Fibroblast of skin of abdomen (primary cell): ENCODE data around the gene PEX5L.
A peak's percentile ranks its signal among the peaks of the same experiment; 100 is the strongest.
"Not testable (repeated sequence)": the region's sequence is repeated elsewhere in the genome, so short reads cannot be mapped to it uniquely, and the experiment has no call there.

Experiments used
- DNase-seq: peaks from one replicate; pipeline ENCODE4 v3.0.0-alpha.2; 2013

PEX5L gene

DNA sequence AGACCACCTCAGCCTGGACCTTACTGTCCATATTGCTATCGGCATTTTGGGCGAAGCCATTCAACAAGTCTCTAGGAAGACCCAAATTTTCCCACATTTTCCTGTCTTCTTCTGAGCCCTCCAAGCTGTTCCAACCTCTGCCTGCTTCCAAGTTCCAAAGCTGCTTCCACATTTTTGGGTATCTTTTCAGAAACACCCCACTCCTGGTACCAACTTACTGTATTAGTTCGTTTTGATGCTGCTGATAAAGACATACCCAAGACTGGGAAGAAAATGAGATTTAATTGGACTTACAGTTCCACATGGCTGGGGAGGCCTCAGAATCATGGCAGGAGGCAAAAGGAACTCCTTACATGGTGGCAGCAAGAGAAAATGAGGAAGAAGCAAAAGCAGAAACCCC is 28.4 kb downstream of the PEX5L start:
- not testable (repeated sequence) for DNase-seq

- no peak for DNase-seq
Observed at GRCh38 chr3:180004542-180004941, 32.2 kb downstream of the PEX5L start.

- no peak for DNase-seq
Observed at GRCh38 chr3:180002006-180002405, 34.7 kb downstream of the PEX5L start.

DNA sequence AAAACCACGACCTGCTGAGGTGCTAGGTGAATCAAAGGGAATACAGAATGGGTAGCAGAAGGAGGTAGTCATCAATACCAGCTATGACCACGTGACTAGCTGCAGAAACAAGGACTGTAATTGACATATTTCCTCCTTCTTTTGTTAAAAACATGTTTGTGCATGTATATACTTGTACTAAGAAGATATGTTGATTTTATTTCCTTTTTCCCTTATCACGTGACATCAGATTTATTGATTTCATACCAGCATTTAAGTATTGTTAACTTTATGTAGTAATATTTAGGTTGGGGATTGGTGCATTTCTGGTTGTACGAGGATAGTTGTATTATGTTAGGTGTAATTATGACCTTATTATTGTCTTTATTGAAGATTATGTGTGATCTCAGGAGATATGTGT is 36.2 kb downstream of the PEX5L start:
- DNase-seq: no peak

GRCh38 chr3:179995406-179995805 is 41.3 kb downstream of the PEX5L start:
- no peak for DNase-seq

DNA sequence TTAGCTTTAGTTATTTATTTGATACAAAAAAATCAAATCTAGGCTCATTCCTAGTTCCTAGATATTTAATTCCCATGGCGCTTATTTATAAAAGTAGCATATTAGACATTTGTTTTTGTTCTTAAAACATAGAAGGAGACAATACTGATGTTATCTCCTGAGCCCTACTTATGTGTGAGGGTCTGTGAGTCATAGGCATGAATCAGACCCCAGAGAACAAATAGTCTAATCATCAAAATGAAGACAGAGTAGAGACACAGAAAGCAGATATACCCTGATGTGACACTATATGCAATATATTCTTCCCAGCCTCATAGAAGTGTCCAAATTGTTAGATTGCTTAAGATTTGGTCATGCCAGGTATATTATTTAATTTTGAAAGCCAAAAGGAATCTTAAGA is 44.9 kb downstream of the PEX5L start:
- no peak for DNase-seq

GRCh38 chr3:179991104-179991503 is 45.6 kb downstream of the PEX5L start:
- DNase-seq: no peak

DNA sequence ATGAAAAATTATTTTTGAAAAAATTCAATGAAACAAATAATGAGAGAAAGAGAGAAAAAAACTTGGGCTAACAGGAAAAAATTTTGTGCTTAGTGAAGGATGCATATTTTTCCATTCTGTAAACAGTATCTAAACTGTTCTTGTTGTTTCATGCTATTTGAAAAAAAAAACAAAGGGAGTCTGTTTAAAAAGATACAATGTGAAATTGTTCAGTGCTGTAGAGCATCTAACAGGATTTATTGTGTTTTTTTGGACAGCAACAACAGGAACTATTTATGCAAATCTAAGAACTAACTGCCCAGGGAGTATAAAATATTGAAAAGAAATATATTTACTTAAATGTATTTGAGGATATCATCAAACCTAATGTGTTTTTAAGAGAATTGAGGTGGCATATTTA is 55.1 kb downstream of the PEX5L start:
- no peak for DNase-seq

GRCh38 chr3:179977356-179977755 is 59.4 kb downstream of the PEX5L start:
- DNase-seq: no peak

DNA sequence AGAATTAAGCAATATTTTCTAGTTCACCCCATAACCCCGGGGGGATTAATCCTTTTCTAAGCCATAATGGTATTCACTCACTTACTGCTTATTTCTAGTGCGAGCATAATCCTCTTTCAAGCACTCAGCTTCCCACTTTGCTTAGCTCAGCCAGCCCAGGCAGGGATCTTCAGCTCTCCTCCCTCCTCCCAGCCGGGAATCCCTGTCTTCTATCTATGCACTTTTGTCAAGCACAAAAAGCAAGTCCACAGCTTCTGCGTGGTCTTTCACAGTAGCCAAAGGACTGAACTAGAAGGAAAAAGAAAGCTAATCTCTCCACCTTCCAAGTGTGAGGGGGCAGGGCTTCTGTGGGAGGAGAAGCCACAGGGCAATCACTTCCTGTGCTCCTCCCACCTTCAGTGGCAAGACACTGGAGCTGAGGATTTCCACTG is 62.8 kb downstream of the PEX5L start:
- no peak for DNase-seq

DNA sequence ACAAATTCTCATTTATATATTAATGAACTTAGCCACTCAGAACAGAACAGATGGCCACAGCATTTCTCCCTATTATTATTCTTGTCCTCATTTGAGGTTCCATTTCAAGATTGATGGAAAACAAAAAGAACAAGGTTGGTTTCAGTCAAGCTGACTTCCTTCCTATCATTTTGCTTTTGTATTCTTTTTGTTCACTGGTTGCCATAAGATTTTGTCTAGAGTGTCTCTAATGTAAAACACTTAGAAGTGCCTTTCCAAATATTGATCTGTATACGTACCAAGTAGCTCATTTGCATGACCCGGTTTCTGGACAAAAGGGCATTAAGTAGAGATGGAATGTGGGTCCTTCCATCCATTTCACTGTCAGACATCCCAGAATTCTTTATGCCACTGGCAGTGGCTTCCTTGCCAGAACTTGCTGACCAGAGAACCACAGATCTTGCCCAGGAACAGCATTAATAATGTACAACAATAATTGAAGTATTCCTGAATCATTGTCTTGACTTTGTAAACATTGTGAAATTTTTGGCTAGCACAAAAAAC is 63.8 kb downstream of the PEX5L start:
- DNase-seq: no peak

DNA sequence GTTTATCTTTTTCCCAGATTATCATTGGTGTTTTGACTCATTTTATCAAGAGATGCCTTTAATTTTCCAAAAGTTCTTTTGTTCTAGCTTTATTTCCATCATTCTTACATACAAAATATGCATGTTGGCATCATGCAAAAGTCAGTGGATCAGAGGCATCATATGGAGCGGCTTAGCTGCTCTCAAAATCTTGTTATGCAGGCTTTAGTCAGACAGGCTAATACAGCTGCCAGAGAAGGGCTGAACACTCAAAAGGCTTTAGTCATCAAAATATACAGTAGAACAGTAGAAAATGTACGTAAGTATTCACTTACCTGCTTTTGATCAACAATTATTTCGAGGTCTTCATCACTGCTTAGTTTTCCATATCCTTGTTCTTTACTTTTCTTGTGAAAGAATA is 65.5 kb downstream of the PEX5L start:
- DNase-seq: no peak

DNA sequence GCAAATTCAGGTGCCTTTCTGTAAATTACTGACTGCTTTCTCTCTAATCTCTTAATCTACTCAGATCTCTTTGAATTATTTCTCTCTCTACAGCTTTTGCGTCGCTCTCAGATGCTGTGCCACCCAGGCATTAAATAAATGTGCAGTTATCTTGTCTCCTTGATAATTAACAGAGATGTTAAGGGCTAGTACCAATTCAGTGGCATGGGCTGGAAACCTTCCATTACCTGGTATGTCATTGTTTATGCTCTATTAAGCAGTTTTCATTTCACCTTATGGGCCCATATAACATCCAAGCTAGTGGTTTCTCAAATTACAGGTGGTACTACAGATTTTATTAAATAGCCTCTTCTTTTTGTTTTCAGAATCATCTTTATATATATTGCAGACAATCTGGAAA is 66.0 kb downstream of the PEX5L start:
- no peak for DNase-seq

DNA sequence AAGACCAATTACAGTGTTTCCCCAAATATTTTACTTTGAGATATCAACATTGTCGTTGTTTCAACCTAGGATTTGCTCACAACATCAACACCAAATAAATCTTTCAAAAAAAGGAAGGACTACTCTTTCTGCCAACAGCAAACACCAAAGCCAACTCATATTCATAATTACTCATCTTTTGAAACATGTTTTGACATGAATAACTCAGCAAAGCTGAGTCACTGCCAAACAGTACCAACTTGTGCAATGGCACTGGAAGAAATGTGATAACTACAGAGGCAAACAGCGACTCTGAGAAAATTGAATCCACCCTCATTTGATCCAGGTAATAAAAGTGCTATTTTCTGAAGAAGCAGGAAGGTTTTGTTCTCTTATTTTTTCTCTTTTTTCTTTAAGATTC is 67.2 kb downstream of the PEX5L start:
- peak; percentile 26 for DNase-seq

DNA sequence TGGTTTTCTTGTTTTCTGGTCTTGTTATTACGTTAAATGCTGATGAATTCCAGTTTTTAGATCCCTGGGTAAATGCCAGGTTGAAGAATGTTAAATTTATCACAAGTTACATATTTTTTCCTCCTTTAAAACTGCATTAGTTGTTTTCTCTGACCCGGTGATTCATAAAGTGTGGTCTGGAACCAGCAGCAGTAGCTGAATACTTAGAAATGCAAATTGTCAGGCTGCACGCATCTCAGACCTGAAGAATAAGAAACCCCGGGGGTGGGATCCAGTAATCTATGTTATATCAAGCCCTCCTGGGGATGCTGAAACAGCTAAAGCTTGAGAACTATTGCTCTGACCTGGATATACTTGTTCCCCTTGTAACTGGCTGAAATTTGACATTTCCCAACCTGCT is 69.1 kb downstream of the PEX5L start:
- peak; percentile 34 for DNase-seq

- no peak for DNase-seq
Observed at GRCh38 chr3:179964890-179965289, 71.8 kb downstream of the PEX5L start.

- no peak for DNase-seq
Observed at GRCh38 chr3:179962629-179963387, 73.9 kb downstream of the PEX5L start.

- DNase-seq: no peak
Observed at GRCh38 chr3:179961703-179962078, 75.0 kb downstream of the PEX5L start.

- no peak for DNase-seq
Observed at GRCh38 chr3:179961071-179961702, 75.5 kb downstream of the PEX5L start.

- DNase-seq: no peak
Observed at GRCh38 chr3:179958759-179959158, 78.0 kb downstream of the PEX5L start.

GRCh38 chr3:179958143-179958542 is 78.6 kb downstream of the PEX5L start:
- DNase-seq: no peak

GRCh38 chr3:179957264-179957845 is 79.4 kb downstream of the PEX5L start:
- DNase-seq: no peak

- DNase-seq: no peak
Observed at GRCh38 chr3:179956416-179956830, 80.3 kb downstream of the PEX5L start.

- no peak for DNase-seq
Observed at GRCh38 chr3:179955809-179956208, 80.9 kb downstream of the PEX5L start.
